Neural progenitor cell (in vitro differentiated cells): Measurements from ENCODE around the gene RPS6KA6.

Source experiments
- EZH2 ChIP-seq: fragments of 200-600 bp; sonication (generic); IDR thresholded peaks from 2 replicates; pipeline ENCODE4 v1.6.1; 2017; ENCODE audit warnings: antibody characterized with exemption, mild to moderate bottlenecking, moderate library complexity
- TF ChIP-seq, protein P1 (sequence below): fragments of 200-600 bp; sonication (generic); IDR thresholded peaks from 2 replicates; pipeline ENCODE4 v1.5.1; 2017; ENCODE audit warnings: antibody characterized with exemption, mild to moderate bottlenecking

DNA sequence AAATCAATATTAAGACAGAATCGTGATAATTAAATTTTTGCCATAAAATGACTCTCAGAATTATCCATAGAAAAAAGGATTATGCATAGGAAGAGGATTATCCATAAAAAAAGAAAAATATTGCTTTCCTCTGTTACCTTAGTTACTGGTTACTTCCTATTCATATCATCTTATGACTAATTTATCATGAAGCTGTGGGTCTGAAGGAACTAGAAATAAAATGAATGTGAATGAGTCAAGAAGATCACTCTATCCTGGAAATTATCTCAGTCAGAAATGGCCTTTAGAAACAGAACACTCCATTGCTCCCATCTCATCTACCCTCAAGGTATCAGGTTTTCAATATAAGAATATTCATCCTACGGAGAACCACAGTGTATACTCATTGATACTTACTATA lies 19.4 kb downstream of the RPS6KA6 start:
- TF ChIP-seq, protein P1, sequence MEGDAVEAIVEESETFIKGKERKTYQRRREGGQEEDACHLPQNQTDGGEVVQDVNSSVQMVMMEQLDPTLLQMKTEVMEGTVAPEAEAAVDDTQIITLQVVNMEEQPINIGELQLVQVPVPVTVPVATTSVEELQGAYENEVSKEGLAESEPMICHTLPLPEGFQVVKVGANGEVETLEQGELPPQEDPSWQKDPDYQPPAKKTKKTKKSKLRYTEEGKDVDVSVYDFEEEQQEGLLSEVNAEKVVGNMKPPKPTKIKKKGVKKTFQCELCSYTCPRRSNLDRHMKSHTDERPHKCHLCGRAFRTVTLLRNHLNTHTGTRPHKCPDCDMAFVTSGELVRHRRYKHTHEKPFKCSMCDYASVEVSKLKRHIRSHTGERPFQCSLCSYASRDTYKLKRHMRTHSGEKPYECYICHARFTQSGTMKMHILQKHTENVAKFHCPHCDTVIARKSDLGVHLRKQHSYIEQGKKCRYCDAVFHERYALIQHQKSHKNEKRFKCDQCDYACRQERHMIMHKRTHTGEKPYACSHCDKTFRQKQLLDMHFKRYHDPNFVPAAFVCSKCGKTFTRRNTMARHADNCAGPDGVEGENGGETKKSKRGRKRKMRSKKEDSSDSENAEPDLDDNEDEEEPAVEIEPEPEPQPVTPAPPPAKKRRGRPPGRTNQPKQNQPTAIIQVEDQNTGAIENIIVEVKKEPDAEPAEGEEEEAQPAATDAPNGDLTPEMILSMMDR = no peak
- TF ChIP-seq EZH2 = no peak
